Astrocyte (in vitro differentiated cells and primary cell): ENCODE results near the gene SLC35F6. TPM values are rescaled to one million over a fixed set of nuclear protein-coding genes. Genes with fewer than 3 reads are reported as not detected.

Source experiments
- DNase-seq: peaks from one replicate; pipeline ENCODE4 v3.0.0-alpha.2; 2010; ENCODE audit warnings: low read depth
- FAIRE-seq: peaks from 2 replicates; lab custom pipeline; 2011; peaks lifted over from hg19 to GRCh38; lab: Jason Lieb, UNC
- H2AFZ ChIP-seq: 2 replicates; pipeline ENCODE4 v1.6.0; 2012; ENCODE audit warnings: low read depth, low read length, inconsistent platforms
- H3K27ac ChIP-seq: 2 replicates; pipeline ENCODE4 v1.5.1; 2011; ENCODE audit warnings: low read depth, low read length, inconsistent platforms
- H3K27me3 ChIP-seq: 2 replicates; pipeline ENCODE4 v1.6.0; 2011; ENCODE audit warnings: low read length, inconsistent platforms; ENCODE audit not compliant: insufficient read depth
- H3K36me3 ChIP-seq: 2 replicates; pipeline ENCODE4 v1.5.1; 2011; ENCODE audit warnings: low read length, inconsistent platforms; ENCODE audit not compliant: insufficient read depth
- H3K4me1 ChIP-seq: 2 replicates; pipeline ENCODE4 v1.5.1; 2011; ENCODE audit warnings: low read length, inconsistent platforms; ENCODE audit not compliant: insufficient read depth
- H3K4me2 ChIP-seq: 2 replicates; pipeline ENCODE4 v1.6.0; 2012; ENCODE audit warnings: low read length, inconsistent platforms
- H3K4me3 ChIP-seq: 2 replicates; pipeline ENCODE4 v1.5.1; 2011; ENCODE audit warnings: low read depth, mild to moderate bottlenecking, low read length, inconsistent platforms; ENCODE audit not compliant: insufficient read depth
- H3K79me2 ChIP-seq: 2 replicates; pipeline ENCODE4 v1.6.0; 2012; ENCODE audit warnings: mild to moderate bottlenecking, low read length, inconsistent platforms; ENCODE audit not compliant: insufficient read depth
- H3K9ac ChIP-seq: 2 replicates; pipeline ENCODE4 v1.6.0; 2012; ENCODE audit warnings: mild to moderate bottlenecking, low read length, inconsistent platforms
- H3K9me3 ChIP-seq: 2 replicates; pipeline ENCODE4 v1.5.1; 2012; ENCODE audit warnings: low read depth, mild to moderate bottlenecking, low read length, inconsistent platforms; ENCODE audit not compliant: insufficient read depth
- H4K20me1 ChIP-seq: 2 replicates; pipeline ENCODE4 v1.6.0; 2012; ENCODE audit warnings: low read length, inconsistent platforms; ENCODE audit not compliant: insufficient read depth
- H3K27ac Mint-ChIP-seq: one replicate; pipeline ENCODE4 v1.8.0; 2021; ENCODE audit warnings: mild to moderate bottlenecking, mixed read lengths; ENCODE audit not compliant: unreplicated experiment
- H3K27me3 Mint-ChIP-seq: one replicate; pipeline ENCODE4 v1.8.0; 2021; ENCODE audit warnings: low read depth, mixed read lengths; ENCODE audit not compliant: unreplicated experiment
- H3K36me3 Mint-ChIP-seq: one replicate; pipeline ENCODE4 v1.8.0; 2021; ENCODE audit warnings: low read depth, mixed read lengths; ENCODE audit not compliant: unreplicated experiment
- H3K4me1 Mint-ChIP-seq: one replicate; pipeline ENCODE4 v1.8.0; 2021; ENCODE audit warnings: low read depth, mixed read lengths; ENCODE audit not compliant: unreplicated experiment
- H3K4me3 Mint-ChIP-seq: one replicate; pipeline ENCODE4 v1.8.0; 2021; ENCODE audit warnings: mild to moderate bottlenecking, moderate library complexity, mixed read lengths; ENCODE audit not compliant: unreplicated experiment
- H3K9me3 Mint-ChIP-seq: one replicate; pipeline ENCODE4 v1.8.0; 2021; ENCODE audit warnings: mild to moderate bottlenecking, mixed read lengths; ENCODE audit not compliant: unreplicated experiment
- EZH2 ChIP-seq: IDR thresholded peaks from 2 replicates; pipeline ENCODE4 v1.6.1; 2012; ENCODE audit warnings: mild to moderate bottlenecking, low read length, inconsistent platforms; ENCODE audit not compliant: insufficient read depth
- total RNA-seq: library from RNA; stranded (reverse); gene quantifications from 2 replicates; pipeline ENCODE4 v1.2.1, GENCODE V29; 2021
- TF ChIP-seq, protein P1 (sequence below): IDR thresholded peaks from 2 replicates; pipeline ENCODE4 v1.5.1; 2011; ENCODE audit warnings: low read depth, mild to moderate bottlenecking, inconsistent platforms, low read length, moderate library complexity; ENCODE audit not compliant: insufficient read depth

Gene SLC35F6
- total RNA-seq, 1 donor from 2014 or later: 41.9 TPM

DNA sequence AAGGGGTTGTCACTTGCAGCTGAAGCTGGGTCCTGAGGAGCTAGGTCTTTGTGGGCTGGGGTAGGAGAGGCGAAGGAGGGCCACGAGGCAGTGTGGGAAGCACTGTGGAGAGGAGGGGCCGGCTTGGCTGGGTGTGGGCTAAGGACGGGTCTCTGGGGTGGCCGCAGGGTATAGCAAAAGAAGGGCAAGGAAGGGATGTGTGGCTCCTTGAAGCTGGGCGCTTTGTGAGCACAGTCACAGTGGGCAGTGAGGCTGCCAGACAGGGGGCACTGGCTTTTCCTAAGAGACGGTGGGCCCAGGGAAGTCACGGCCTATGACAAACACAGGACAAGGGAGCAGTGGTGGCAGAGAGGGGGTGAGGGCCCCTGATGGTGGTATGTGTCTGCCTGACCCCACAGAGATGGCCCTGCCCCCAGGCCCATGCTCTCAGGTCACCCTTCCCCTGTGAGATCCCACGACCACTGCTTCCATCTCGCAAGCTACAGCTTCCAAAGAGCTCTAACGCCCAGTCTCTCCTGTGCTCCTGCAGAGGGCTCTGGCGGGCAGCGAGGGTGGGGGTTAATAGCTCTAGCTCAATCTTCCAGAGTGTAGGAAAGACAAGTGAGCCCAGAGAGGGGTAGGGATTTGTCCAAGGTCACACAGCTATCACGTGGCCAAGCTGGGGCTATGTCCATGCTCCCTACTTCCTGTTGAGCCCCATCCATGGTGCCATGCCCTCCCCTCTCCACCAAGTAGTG is 39.1 kb upstream of the SLC35F6 start:
- no peaks in the 10 kb centered on the region for H3K9me3 ChIP-seq
- H3K4me1 Mint-ChIP-seq: peaks cover 7% of the 10 kb centered on the region
- no peak overlapping the region for H3K4me3 ChIP-seq
- peak overlapping the region; percentile 41 for H3K4me2 ChIP-seq
- peak overlapping the region; percentile 33 for H3K27ac ChIP-seq
- H3K79me2 ChIP-seq: no peaks in the 10 kb centered on the region
- no peak for TF ChIP-seq EZH2
- TF ChIP-seq, protein P1, sequence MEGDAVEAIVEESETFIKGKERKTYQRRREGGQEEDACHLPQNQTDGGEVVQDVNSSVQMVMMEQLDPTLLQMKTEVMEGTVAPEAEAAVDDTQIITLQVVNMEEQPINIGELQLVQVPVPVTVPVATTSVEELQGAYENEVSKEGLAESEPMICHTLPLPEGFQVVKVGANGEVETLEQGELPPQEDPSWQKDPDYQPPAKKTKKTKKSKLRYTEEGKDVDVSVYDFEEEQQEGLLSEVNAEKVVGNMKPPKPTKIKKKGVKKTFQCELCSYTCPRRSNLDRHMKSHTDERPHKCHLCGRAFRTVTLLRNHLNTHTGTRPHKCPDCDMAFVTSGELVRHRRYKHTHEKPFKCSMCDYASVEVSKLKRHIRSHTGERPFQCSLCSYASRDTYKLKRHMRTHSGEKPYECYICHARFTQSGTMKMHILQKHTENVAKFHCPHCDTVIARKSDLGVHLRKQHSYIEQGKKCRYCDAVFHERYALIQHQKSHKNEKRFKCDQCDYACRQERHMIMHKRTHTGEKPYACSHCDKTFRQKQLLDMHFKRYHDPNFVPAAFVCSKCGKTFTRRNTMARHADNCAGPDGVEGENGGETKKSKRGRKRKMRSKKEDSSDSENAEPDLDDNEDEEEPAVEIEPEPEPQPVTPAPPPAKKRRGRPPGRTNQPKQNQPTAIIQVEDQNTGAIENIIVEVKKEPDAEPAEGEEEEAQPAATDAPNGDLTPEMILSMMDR: no peak
- peaks cover 4% of the 10 kb centered on the region for H3K36me3 Mint-ChIP-seq
- H3K27me3 ChIP-seq: no peaks in the 10 kb centered on the region
- H3K4me3 Mint-ChIP-seq: peak overlapping the region; percentile 47
- H3K27me3 Mint-ChIP-seq: peaks cover 32% of the 10 kb centered on the region
- peaks cover 38% of the 10 kb centered on the region for H3K4me1 ChIP-seq
- peak overlapping the region; percentile 16 for H3K9ac ChIP-seq
- no peak overlapping the region for H3K27ac Mint-ChIP-seq
- no peaks in the 10 kb centered on the region for H3K9me3 Mint-ChIP-seq
- no peak for DNase-seq
- H2AFZ ChIP-seq: no peak overlapping the region
- FAIRE-seq: no peak
- no peaks in the 10 kb centered on the region for H3K36me3 ChIP-seq
- no peaks in the 10 kb centered on the region for H4K20me1 ChIP-seq

DNA sequence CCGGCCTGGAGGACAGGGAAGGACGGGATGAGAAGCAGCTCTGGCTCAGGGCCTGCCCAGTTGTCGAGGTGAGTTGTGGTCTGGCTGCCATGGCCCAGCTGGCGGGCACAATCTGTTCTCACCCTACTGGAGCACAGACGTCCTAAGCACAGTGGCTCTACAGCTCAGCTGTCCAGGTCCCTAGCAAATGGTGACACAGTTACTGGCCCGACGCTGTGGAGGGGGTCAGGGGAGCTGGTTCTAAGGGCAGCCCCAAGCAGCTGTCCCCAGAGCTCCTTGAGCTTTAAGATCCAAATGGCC is 38.6 kb upstream of the SLC35F6 start:
- Histone ChIP-seq H3K9me3 (no peaks in the 10 kb centered on the region), H3K4me3 (no peak overlapping the region), H3K27ac (no peak overlapping the region), H3K4me1 (peaks cover 33% of the 10 kb centered on the region), H3K4me2 (no peak overlapping the region), H3K79me2 (no peaks in the 10 kb centered on the region), H3K36me3 (no peaks in the 10 kb centered on the region), H3K27me3 (no peaks in the 10 kb centered on the region), H4K20me1 (no peaks in the 10 kb centered on the region), H2AFZ (no peak overlapping the region), H3K9ac (no peak overlapping the region)
- Mint-ChIP-seq H3K4me1 (peaks cover 7% of the 10 kb centered on the region), H3K4me3 (no peak overlapping the region), H3K36me3 (peaks cover 4% of the 10 kb centered on the region), H3K9me3 (no peaks in the 10 kb centered on the region), H3K27ac (no peak overlapping the region), H3K27me3 (peaks cover 34% of the 10 kb centered on the region)
- DNase-seq (no peak), FAIRE-seq (no peak)
- TF ChIP-seq, protein P1: no peak
- no peak for TF ChIP-seq EZH2

- Mint-ChIP-seq H3K36me3 (peaks cover 4% of the 10 kb centered on the region), H3K27me3 (peaks cover 36% of the 10 kb centered on the region), H3K4me3 (no peak overlapping the region), H3K27ac (no peak overlapping the region), H3K9me3 (no peaks in the 10 kb centered on the region), H3K4me1 (peaks cover 7% of the 10 kb centered on the region)
- no peaks in the 10 kb centered on the region for H3K79me2 ChIP-seq
- no peaks in the 10 kb centered on the region for H4K20me1 ChIP-seq
- H3K27ac ChIP-seq: no peak overlapping the region
- no peaks in the 10 kb centered on the region for H3K36me3 ChIP-seq
- no peak overlapping the region for H3K4me2 ChIP-seq
- H2AFZ ChIP-seq: no peak overlapping the region
- no peak for FAIRE-seq
- TF ChIP-seq, protein P1: no peak
- no peak for TF ChIP-seq EZH2
- no peak overlapping the region for H3K9ac ChIP-seq
- no peak for DNase-seq
- no peak overlapping the region for H3K4me3 ChIP-seq
- no peaks in the 10 kb centered on the region for H3K27me3 ChIP-seq
- H3K4me1 ChIP-seq: peaks cover 25% of the 10 kb centered on the region
- no peaks in the 10 kb centered on the region for H3K9me3 ChIP-seq
Measured at GRCh38 chr2:26726228-26726627, 37.9 kb upstream of the SLC35F6 start.
